GM06990 (cell line): ENCODE data around the gene GNG12.

ENCODE experiments used
- DNase-seq: peaks from one replicate; pipeline ENCODE4 v3.0.0-alpha.2; 2011; ENCODE audit not compliant: insufficient read length; ENCODE audit errors: extremely low read depth
- H3K27me3 ChIP-seq: replicated peaks from 2 replicates; pipeline ENCODE4 v1.6.0; 2011; ENCODE audit warnings: low read length; ENCODE audit not compliant: control insufficient read depth, insufficient read depth
- H3K36me3 ChIP-seq: 2 replicates; pipeline ENCODE4 v1.5.1; 2011; ENCODE audit warnings: low read length; ENCODE audit not compliant: control insufficient read depth, insufficient read depth
- H3K4me3 ChIP-seq: replicated peaks from 2 replicates; pipeline ENCODE4 v1.5.1; 2011; ENCODE audit warnings: low read depth, mild to moderate bottlenecking, control low read depth, low read length
- CTCF ChIP-seq: IDR thresholded peaks from 2 replicates; pipeline ENCODE4 v1.5.1; 2011; ENCODE audit warnings: low read length, control low read depth, mild to moderate bottlenecking, inconsistent platforms; ENCODE audit not compliant: insufficient read depth, poor library complexity, severe bottlenecking

The GNG12 gene

GRCh38 chr1:67789551-67789950, 43.7 kb downstream of the GNG12 start:
- no peak for DNase-seq
- TF ChIP-seq CTCF: no peak
- no peak overlapping the region for H3K4me3 ChIP-seq
- no peaks in the 10 kb centered on the region for H3K36me3 ChIP-seq
- H3K27me3 ChIP-seq: no peaks in the 10 kb centered on the region; the same call in 1 of the 2 replicates

GRCh38 chr1:67788904-67789303, 44.4 kb downstream of the GNG12 start:
- Histone ChIP-seq H3K4me3 (no peak overlapping the region), H3K36me3 (no peaks in the 10 kb centered on the region), H3K27me3 (no peaks in the 10 kb centered on the region; the same call in 1 of the 2 replicates)
- no peak for DNase-seq
- TF ChIP-seq CTCF: no peak

GRCh38 chr1:67788238-67788790, 45.0 kb downstream of the GNG12 start:
- no peak for DNase-seq
- Histone ChIP-seq H3K36me3 (no peaks in the 10 kb centered on the region), H3K27me3 (no peaks in the 10 kb centered on the region; the same call in 1 of the 2 replicates), H3K4me3 (no peak overlapping the region)
- no peak for TF ChIP-seq CTCF

- no peak for TF ChIP-seq CTCF
- DNase-seq: no peak
- Histone ChIP-seq H3K4me3 (no peak overlapping the region), H3K36me3 (no peaks in the 10 kb centered on the region), H3K27me3 (no peaks in the 10 kb centered on the region; the same call in 1 of the 2 replicates)
These were observed 45.5 kb downstream of the GNG12 start for GRCh38 chr1:67787746-67788145.

GRCh38 chr1:67785847-67786753, 47.2 kb downstream of the GNG12 start:
- H3K27me3 ChIP-seq: no peaks in the 10 kb centered on the region; the same call in 1 of the 2 replicates
- TF ChIP-seq CTCF: no peak
- H3K36me3 ChIP-seq: no peaks in the 10 kb centered on the region
- DNase-seq: no peak
- H3K4me3 ChIP-seq: no peak overlapping the region
